Stimulated activated CD8-positive, alpha-beta memory T cell treated with anti-CD3 and anti-CD28 coated beads, Interleukin-4, amount 100 ng/mL, for 4 hours (primary cell): ENCODE data around the gene DLG3.

Experiments used
- DNase-seq, 2 donors: peaks; one replicate each; pipeline ENCODE4 v3.0.0-alpha.2; 2020; ENCODE audit warnings: low read depth in 2 of 2, low spot score in 1 of 2

Gene DLG3

GRCh38 chrX:70437011-70437410, 7.6 kb upstream of the DLG3 start:
- no peak for DNase-seq

GRCh38 chrX:70437921-70438665, 6.5 kb upstream of the DLG3 start:
- no peak for DNase-seq

- DNase-seq: no peak
Measured at GRCh38 chrX:70439016-70439415, 5.6 kb upstream of the DLG3 start.

GRCh38 chrX:70442224-70442623, 2.4 kb upstream of the DLG3 start:
- no peak for DNase-seq

- DNase-seq: no peak
Measured at GRCh38 chrX:70444946-70445656, 466 bp downstream of the DLG3 start.

- no peak for DNase-seq
Measured at GRCh38 chrX:70445951-70446350, 1.3 kb downstream of the DLG3 start.

- DNase-seq: no peak
Measured at GRCh38 chrX:70446380-70447350, 2.0 kb downstream of the DLG3 start.

GRCh38 chrX:70449457-70449966, 4.9 kb downstream of the DLG3 start:
- DNase-seq: no peak

- no peak for DNase-seq
Measured at GRCh38 chrX:70452143-70452733, 7.6 kb downstream of the DLG3 start.

- no peak for DNase-seq
Measured at GRCh38 chrX:70453024-70453618, 8.5 kb downstream of the DLG3 start.

GRCh38 chrX:70454441-70455365, 10.1 kb downstream of the DLG3 start:
- DNase-seq: no peak

- DNase-seq: no peak
Measured at GRCh38 chrX:70455366-70456202, 10.9 kb downstream of the DLG3 start.

- no peak for DNase-seq
Measured at GRCh38 chrX:70456256-70456655, 11.6 kb downstream of the DLG3 start.

GRCh38 chrX:70461026-70461425, 16.4 kb downstream of the DLG3 start:
- no peak for DNase-seq

GRCh38 chrX:70464051-70464450, 19.4 kb downstream of the DLG3 start:
- no peak for DNase-seq

GRCh38 chrX:70466968-70467367, 22.3 kb downstream of the DLG3 start:
- DNase-seq: no peak

- no peak for DNase-seq
Measured at GRCh38 chrX:70468709-70469108, 24.1 kb downstream of the DLG3 start.

- DNase-seq: no peak
Measured at GRCh38 chrX:70470850-70471289, 26.2 kb downstream of the DLG3 start.
